IMR-90 (cell line): ENCODE data around the gene TAL2. TPM values are rescaled to one million over a fixed set of nuclear protein-coding genes. Genes with fewer than 3 reads are reported as not detected.

Experiments
- ATAC-seq: fragments of 200-7000 bp; cut with Tn5 transposase; 2 replicates; pipeline ENCODE4 v1.9.1; 2020; ENCODE audit warnings: low read depth, mild to moderate bottlenecking, moderate library complexity
- BruUV-seq: library from RNA; stranded (reverse); fragments of 400-500 nt; replicated peaks from 2 replicates; lab custom pipeline; 2021; lab: Mats Ljungman, UMichigan
- CTCF ChIA-PET: fragments of 300-600 bp; formaldehyde crosslinking; extraction: SDS; loops from one replicate; lab custom pipeline; 2021; ENCODE audit warnings: antibody characterized with exemption; lab: Yijun Ruan, JAX
- POLR2A ChIA-PET: fragments of 300-600 bp; sonication (Branson Sonifier 250); formaldehyde crosslinking; loops from one replicate; lab custom pipeline; 2022; ENCODE audit warnings: antibody characterized with exemption; ENCODE audit not compliant: unreplicated experiment; lab: Charles Lee
- DNase-seq: peaks from one replicate; pipeline ENCODE4 v3.0.0; 2013
- H2AFZ ChIP-seq: replicated peaks from 2 replicates; pipeline ENCODE3; 2013; ENCODE audit warnings: low read length, mild to moderate bottlenecking; ENCODE audit not compliant: poor library complexity
- H2AK5ac ChIP-seq: 2 replicates; pipeline ENCODE4 v1.6.1; 2013; ENCODE audit warnings: low read depth, low read length, inconsistent platforms
- H2AK9ac ChIP-seq: replicated peaks from 2 replicates; pipeline ENCODE3; 2013; ENCODE audit warnings: mild to moderate bottlenecking, low read depth, low read length, moderate library complexity; ENCODE audit not compliant: poor library complexity
- H2BK120ac ChIP-seq: 2 replicates; pipeline ENCODE4 v1.6.1; 2013; ENCODE audit warnings: low read depth, low read length, inconsistent platforms
- H2BK15ac ChIP-seq: 3 replicates; pipeline ENCODE4 v1.6.1; 2013; ENCODE audit warnings: low read depth, low read length, inconsistent platforms
- H2BK20ac ChIP-seq: 2 replicates; pipeline ENCODE4 v1.6.1; 2013; ENCODE audit warnings: low read depth, mild to moderate bottlenecking, inconsistent platforms, low read length, moderate library complexity
- H2BK5ac ChIP-seq: 2 replicates; pipeline ENCODE4 v1.6.1; 2013; ENCODE audit warnings: mild to moderate bottlenecking, low read depth, low read length, inconsistent platforms; ENCODE audit not compliant: poor library complexity, severe bottlenecking
- H3K14ac ChIP-seq: replicated peaks from 2 replicates; pipeline ENCODE4 v1.6.1; 2013; ENCODE audit warnings: low read depth, low read length, inconsistent platforms
- H3K18ac ChIP-seq: 2 replicates; pipeline ENCODE4 v1.6.1; 2013; ENCODE audit warnings: low read depth, low read length, control low read depth
- H3K23ac ChIP-seq: 2 replicates; pipeline ENCODE4 v1.6.1; 2013; ENCODE audit warnings: low read depth, low read length, inconsistent platforms
- H3K27ac ChIP-seq: 2 replicates; pipeline ENCODE4 v1.5.1; 2013; ENCODE audit warnings: mild to moderate bottlenecking, control low read depth, low read length; ENCODE audit not compliant: insufficient read depth
- H3K27me3 ChIP-seq: 2 replicates; pipeline ENCODE4 v1.6.1; 2013; ENCODE audit warnings: low read length; ENCODE audit not compliant: control insufficient read depth, insufficient read depth
- H3K36me3 ChIP-seq: 2 replicates; pipeline ENCODE4 v1.6.1; 2013; ENCODE audit warnings: low read length, mixed read lengths; ENCODE audit not compliant: control insufficient read depth, insufficient read depth
- H3K4ac ChIP-seq: 2 replicates; pipeline ENCODE4 v1.6.1; 2013; ENCODE audit warnings: low read depth, low read length, inconsistent platforms
- H3K4me1 ChIP-seq: 2 replicates; pipeline ENCODE4 v1.6.1; 2013; ENCODE audit warnings: low read length, mixed read lengths; ENCODE audit not compliant: control insufficient read depth, insufficient read depth
- H3K4me2 ChIP-seq: 2 replicates; pipeline ENCODE4 v1.6.1; 2013; ENCODE audit warnings: low read depth, mild to moderate bottlenecking, control low read depth, low read length, moderate library complexity
- H3K4me3 ChIP-seq: 2 replicates; pipeline ENCODE4 v1.5.1; 2013; ENCODE audit warnings: low read depth, mild to moderate bottlenecking, control low read depth, low read length, moderate library complexity; ENCODE audit not compliant: insufficient read depth
- H3K56ac ChIP-seq: 2 replicates; pipeline ENCODE4 v1.6.1; 2013; ENCODE audit warnings: low read length, inconsistent platforms; ENCODE audit not compliant: insufficient read depth; ENCODE audit errors: extremely low read depth
- H3K79me1 ChIP-seq, 2 experiments: 2 replicates each; pipeline ENCODE4 v1.6.1; 2013; ENCODE audit warnings: low read length in 2 of 2, inconsistent platforms in 1 of 2, low read depth in 1 of 2
- H3K9ac ChIP-seq: 2 replicates; pipeline ENCODE4 v1.6.1; 2013; ENCODE audit warnings: low read depth, low read length, control low read depth
- H3K9me1 ChIP-seq: 2 replicates; pipeline ENCODE4 v1.6.1; 2013; ENCODE audit warnings: low read length, inconsistent platforms; ENCODE audit not compliant: insufficient read depth
- H3K9me3 ChIP-seq: 2 replicates; pipeline ENCODE4 v1.6.1; 2013; ENCODE audit warnings: low read length; ENCODE audit not compliant: control insufficient read depth, insufficient read depth
- H4K20me1 ChIP-seq: 2 replicates; pipeline ENCODE4 v1.6.1; 2013; ENCODE audit warnings: low read length, inconsistent platforms; ENCODE audit not compliant: insufficient read depth
- H4K5ac ChIP-seq: 2 replicates; pipeline ENCODE4 v1.6.1; 2013; ENCODE audit warnings: mild to moderate bottlenecking, low read depth, low read length, control low read depth
- H4K8ac ChIP-seq, 2 experiments: 2 replicates each; pipeline ENCODE4 v1.6.1; 2013; ENCODE audit warnings: low read depth in 2 of 2, low read length in 2 of 2, control low read depth in 1 of 2, inconsistent platforms in 1 of 2
- H4K91ac ChIP-seq: 2 replicates; pipeline ENCODE4 v1.6.1; 2013; ENCODE audit warnings: low read depth, low read length, inconsistent platforms; ENCODE audit not compliant: insufficient read depth
- BHLHE40 ChIP-seq: fragments of 150-350 bp; IDR thresholded peaks from 2 replicates; pipeline ENCODE4 v1.6.1; 2016; ENCODE audit warnings: mild to moderate bottlenecking, low read depth, low read length
- CEBPB ChIP-seq: IDR thresholded peaks from 2 replicates; pipeline ENCODE4 v1.6.1; 2012; ENCODE audit warnings: low read depth, low read length, improper control_type of control experiment
- CHD1 ChIP-seq: IDR thresholded peaks from 2 replicates; pipeline ENCODE4 v1.6.1; 2012; ENCODE audit warnings: low read depth, low read length, improper control_type of control experiment
- CTCF ChIP-seq: conservative IDR thresholded peaks from 2 replicates; pipeline ENCODE4 v1.5.1; 2012; ENCODE audit warnings: mild to moderate bottlenecking, low read depth, low read length, improper control_type of control experiment
- ELK1 ChIP-seq: fragments of 150-350 bp; IDR thresholded peaks from 2 replicates; pipeline ENCODE4 v1.6.1; 2016; ENCODE audit warnings: low read depth, mild to moderate bottlenecking, low read length, moderate library complexity, borderline replicate concordance
- FOS ChIP-seq: fragments of 150-350 bp; IDR thresholded peaks from 2 replicates; pipeline ENCODE4 v1.6.1; 2016; ENCODE audit warnings: low read depth, low read length
- MAFK ChIP-seq: IDR thresholded peaks from 2 replicates; pipeline ENCODE4 v1.6.1; 2012; ENCODE audit warnings: low read depth, low read length, improper control_type of control experiment
- MAZ ChIP-seq: IDR thresholded peaks from 2 replicates; pipeline ENCODE4 v1.6.1; 2012; ENCODE audit warnings: low read depth, mild to moderate bottlenecking, low read length, improper control_type of control experiment, moderate library complexity, borderline replicate concordance
- MXI1 ChIP-seq: IDR thresholded peaks from 2 replicates; pipeline ENCODE4 v1.6.1; 2012; ENCODE audit warnings: low read depth, mild to moderate bottlenecking, low read length, moderate library complexity, borderline replicate concordance
- POLR2A ChIP-seq: IDR thresholded peaks from 2 replicates; pipeline ENCODE4 v1.6.1; 2012; ENCODE audit warnings: mild to moderate bottlenecking, low read depth, low read length
- RAD21 ChIP-seq: IDR thresholded peaks from 2 replicates; pipeline ENCODE4 v1.6.1; 2012; ENCODE audit warnings: low read length, improper control_type of control experiment
- RCOR1 ChIP-seq: IDR thresholded peaks from 2 replicates; pipeline ENCODE4 v1.6.1; 2012; ENCODE audit warnings: mild to moderate bottlenecking, low read length, improper control_type of control experiment; ENCODE audit not compliant: insufficient replicate concordance
- RFX5 ChIP-seq: IDR thresholded peaks from 2 replicates; pipeline ENCODE4 v1.8.0; 2012; ENCODE audit warnings: low read depth, mild to moderate bottlenecking, low read length, moderate library complexity
- SMC3 ChIP-seq: fragments of 150-350 bp; IDR thresholded peaks from 2 replicates; pipeline ENCODE4 v1.6.1; 2016; ENCODE audit warnings: low read depth, mild to moderate bottlenecking, antibody characterized with exemption, low read length, moderate library complexity
- USF2 ChIP-seq: fragments of 150-350 bp; IDR thresholded peaks from 2 replicates; pipeline ENCODE4 v1.6.1; 2017; ENCODE audit warnings: mild to moderate bottlenecking, antibody characterized with exemption, low read length, low read depth
- WGBS, 2 experiments: methylation state at CpG; one replicate each; pipeline versions ENCODE4 v1.1.5 to v1.1.7; 2013; ENCODE audit warnings: missing lambda C conversion rate in 2 of 2; ENCODE audit not compliant: insufficient read length in 1 of 2; ENCODE audit errors: extremely low coverage in 2 of 2; 5-methylcytosine and 5-hydroxymethylcytosine counted together
- dilution Hi-C: fragments of 300-500 bp; cut with HindIII; formaldehyde crosslinking; loops from one replicate; pipeline ENCODE4 v1.14.3; 2018; ENCODE audit warnings: low sequenced_read_pairs; ENCODE audit not compliant: unreplicated experiment
- in situ Hi-C: fragments of 300-500 bp; cut with MboI; formaldehyde crosslinking; loops from 3 replicates; pipeline ENCODE4 v1.14.3; 2019; ENCODE audit warnings: low sequenced_read_pairs, inconsistent platforms, mixed read lengths
- intact Hi-C: fragments of 100-400 bp; cut with micrococcal nuclease; formaldehyde crosslinking; loops from 2 replicates; pipeline ENCODE4 v1.10.0; 2022
- polyA plus RNA-seq, 3 experiments: library from polyadenylated mRNA; depleted of rRNA; stranded (reverse); fragments of >200 nt; gene quantifications; 2 replicates each; pipeline ENCODE4 v1.2.3, GENCODE V29; 2012; ENCODE audit warnings: low replicate concordance in 1 of 3
- total RNA-seq: library from RNA; depleted of rRNA; stranded (reverse); fragments of >200 nt; gene quantifications from 2 replicates; pipeline ENCODE4 v1.2.3, GENCODE V29; 2012

TAL2 gene
- total and polyA plus RNA-seq, 2 of the 4 experiments (the other 2 are of a cell fraction): 0.26 TPM; not detected in 1

- no TSS peak for BruUV-seq
- Histone ChIP-seq H3K9me1 (no peaks in the 10 kb centered on the region), H2AK9ac (no peak overlapping the region), H2AK5ac (no peak overlapping the region), H3K4me3 (no peak overlapping the region), H3K27ac (no peak overlapping the region), H4K5ac (no peak overlapping the region), H3K14ac (no peak overlapping the region), H3K27me3 (no peaks in the 10 kb centered on the region), H3K36me3 (no peaks in the 10 kb centered on the region), H3K23ac (no peak overlapping the region), H3K18ac (no peak overlapping the region), H2BK5ac (no peak overlapping the region), H3K56ac (no peak overlapping the region), H3K4me1 (no peaks in the 10 kb centered on the region), H3K79me1 (no peaks in the 10 kb centered on the region), H2AFZ (no peak overlapping the region), H3K9ac (no peak overlapping the region), H4K8ac (no peak overlapping the region), H3K9me3 (no peaks in the 10 kb centered on the region), H4K91ac (no peak overlapping the region), H3K4me2 (no peak overlapping the region), H2BK15ac (no peak overlapping the region), H2BK20ac (no peak overlapping the region), H3K4ac (no peak overlapping the region), H2BK120ac (no peak overlapping the region), H4K20me1 (no peaks in the 10 kb centered on the region)
- ChIA-PET POLR2A (no interaction called here), CTCF (no interaction called here)
- TF ChIP-seq MXI1 (no peak), RAD21 (no peak), CHD1 (no peak), MAZ (no peak), CEBPB (no peak), RFX5 (no peak), BHLHE40 (no peak), POLR2A (no peak), MAFK (no peak), SMC3 (no peak), RCOR1 (no peak), USF2 (no peak), CTCF (no peak), ELK1 (no peak), FOS (no peak)
- ATAC-seq: no peak
- WGBS, 2 experiments: 88% methylated on average over 3 of the region's 3 CpGs; no CpG with 5 or more reads in 1 of the 2 experiments
- in situ Hi-C loops: no loop called here
- intact Hi-C loops: no loop called here
- dilution Hi-C loops: no loop called here
- DNase-seq: no peak
Measured at GRCh38 chr9:105708405-105708804, 46.1 kb downstream of the TAL2 start.
